Measurements from ENCODE around the gene SHCBP1L.

- TF ChIP-seq CTCF (IDR thresholded peaks at IDR 0.05) (no peak), POLR2A (IDR thresholded peaks at IDR 0.05) (no peak)
Observed at GRCh38 chr1:182872881-182873280, 80.1 kb downstream of the SHCBP1L start.
